Measurements from ENCODE around the gene TFCP2L1.

DNA sequence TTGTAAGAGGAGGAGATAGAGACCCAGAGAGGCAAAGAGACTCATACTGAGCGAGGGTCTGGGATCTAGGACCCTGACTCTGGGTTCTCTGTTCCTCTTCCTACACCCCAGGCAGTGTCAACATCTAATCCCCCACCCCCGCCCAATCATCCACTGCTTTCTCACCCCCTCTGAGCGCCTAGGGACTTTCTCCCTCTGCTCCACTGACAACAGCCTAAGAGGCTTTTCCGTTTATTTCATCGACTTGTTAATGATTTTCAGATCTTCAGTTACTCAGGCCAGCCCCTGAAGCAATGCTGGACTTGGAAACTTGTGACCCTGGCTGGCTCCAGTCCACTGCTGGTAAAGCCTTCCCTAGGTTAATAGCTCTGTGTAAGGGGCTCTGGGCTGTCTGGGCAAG lies 65.1 kb downstream of the TFCP2L1 start:
- TF ChIP-seq CREB1 (CRISPR knock-in tag; IDR thresholded peaks at IDR 0.05; ENCODE audit: low read depth) = no peak
- TF ChIP-seq EZH2 (IDR thresholded peaks at IDR 0.05; ENCODE audit: low read depth, unreplicated experiment) = no peak
- TF ChIP-seq, protein P1, sequence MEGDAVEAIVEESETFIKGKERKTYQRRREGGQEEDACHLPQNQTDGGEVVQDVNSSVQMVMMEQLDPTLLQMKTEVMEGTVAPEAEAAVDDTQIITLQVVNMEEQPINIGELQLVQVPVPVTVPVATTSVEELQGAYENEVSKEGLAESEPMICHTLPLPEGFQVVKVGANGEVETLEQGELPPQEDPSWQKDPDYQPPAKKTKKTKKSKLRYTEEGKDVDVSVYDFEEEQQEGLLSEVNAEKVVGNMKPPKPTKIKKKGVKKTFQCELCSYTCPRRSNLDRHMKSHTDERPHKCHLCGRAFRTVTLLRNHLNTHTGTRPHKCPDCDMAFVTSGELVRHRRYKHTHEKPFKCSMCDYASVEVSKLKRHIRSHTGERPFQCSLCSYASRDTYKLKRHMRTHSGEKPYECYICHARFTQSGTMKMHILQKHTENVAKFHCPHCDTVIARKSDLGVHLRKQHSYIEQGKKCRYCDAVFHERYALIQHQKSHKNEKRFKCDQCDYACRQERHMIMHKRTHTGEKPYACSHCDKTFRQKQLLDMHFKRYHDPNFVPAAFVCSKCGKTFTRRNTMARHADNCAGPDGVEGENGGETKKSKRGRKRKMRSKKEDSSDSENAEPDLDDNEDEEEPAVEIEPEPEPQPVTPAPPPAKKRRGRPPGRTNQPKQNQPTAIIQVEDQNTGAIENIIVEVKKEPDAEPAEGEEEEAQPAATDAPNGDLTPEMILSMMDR (conservative IDR thresholded peaks at IDR 0.05; ENCODE audit: low read depth in 2 of 2) = no peak
- no peak for TF ChIP-seq ZNF331 (CRISPR knock-in tag; IDR thresholded peaks at IDR 0.05; ENCODE audit: low read depth)
- no peak for TF ChIP-seq POLR2AphosphoS5 (IDR thresholded peaks at IDR 0.05; ENCODE audit: low read depth)
- TF ChIP-seq EZH2phosphoT487 (IDR thresholded peaks at IDR 0.05; ENCODE audit: unreplicated experiment) = no peak
- TF ChIP-seq, protein P2, sequence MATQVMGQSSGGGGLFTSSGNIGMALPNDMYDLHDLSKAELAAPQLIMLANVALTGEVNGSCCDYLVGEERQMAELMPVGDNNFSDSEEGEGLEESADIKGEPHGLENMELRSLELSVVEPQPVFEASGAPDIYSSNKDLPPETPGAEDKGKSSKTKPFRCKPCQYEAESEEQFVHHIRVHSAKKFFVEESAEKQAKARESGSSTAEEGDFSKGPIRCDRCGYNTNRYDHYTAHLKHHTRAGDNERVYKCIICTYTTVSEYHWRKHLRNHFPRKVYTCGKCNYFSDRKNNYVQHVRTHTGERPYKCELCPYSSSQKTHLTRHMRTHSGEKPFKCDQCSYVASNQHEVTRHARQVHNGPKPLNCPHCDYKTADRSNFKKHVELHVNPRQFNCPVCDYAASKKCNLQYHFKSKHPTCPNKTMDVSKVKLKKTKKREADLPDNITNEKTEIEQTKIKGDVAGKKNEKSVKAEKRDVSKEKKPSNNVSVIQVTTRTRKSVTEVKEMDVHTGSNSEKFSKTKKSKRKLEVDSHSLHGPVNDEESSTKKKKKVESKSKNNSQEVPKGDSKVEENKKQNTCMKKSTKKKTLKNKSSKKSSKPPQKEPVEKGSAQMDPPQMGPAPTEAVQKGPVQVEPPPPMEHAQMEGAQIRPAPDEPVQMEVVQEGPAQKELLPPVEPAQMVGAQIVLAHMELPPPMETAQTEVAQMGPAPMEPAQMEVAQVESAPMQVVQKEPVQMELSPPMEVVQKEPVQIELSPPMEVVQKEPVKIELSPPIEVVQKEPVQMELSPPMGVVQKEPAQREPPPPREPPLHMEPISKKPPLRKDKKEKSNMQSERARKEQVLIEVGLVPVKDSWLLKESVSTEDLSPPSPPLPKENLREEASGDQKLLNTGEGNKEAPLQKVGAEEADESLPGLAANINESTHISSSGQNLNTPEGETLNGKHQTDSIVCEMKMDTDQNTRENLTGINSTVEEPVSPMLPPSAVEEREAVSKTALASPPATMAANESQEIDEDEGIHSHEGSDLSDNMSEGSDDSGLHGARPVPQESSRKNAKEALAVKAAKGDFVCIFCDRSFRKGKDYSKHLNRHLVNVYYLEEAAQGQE (IDR thresholded peaks at IDR 0.05; ENCODE audit: unreplicated experiment) = no peak
- TF ChIP-seq ZNF114 (CRISPR knock-in tag; IDR thresholded peaks at IDR 0.05) = no peak

All from GM23338 (cell line).